Thoracic aorta (tissue), 2 donors: ENCODE results near the gene ARRDC4. TPM values are rescaled to one million over a fixed set of nuclear protein-coding genes. Genes with fewer than 3 reads are reported as not detected.
A peak's percentile ranks its signal among the peaks of the same experiment; 100 is the strongest.

ENCODE experiments used
- ATAC-seq: fragments of 150-250 bp; one replicate; pipeline ENCODE4 v1.8.0; 2017; ENCODE audit warnings: low read depth; ENCODE audit not compliant: insufficient number of reproducible peaks, low FRiP score
- DNase-seq: peaks from one replicate; pipeline ENCODE4 v3.0.0-alpha.2; 2020; ENCODE audit warnings: low spot score
- H3K27ac ChIP-seq, 2 donors: fragments of 200-600 bp; sonication (generic); 1 replicate in 1 of 2; 2 replicates in 1 of 2; pipeline ENCODE4 v1.5.1; 2016; ENCODE audit warnings: mild to moderate bottlenecking in 2 of 2, moderate library complexity in 2 of 2
- H3K27me3 ChIP-seq: fragments of 200-600 bp; sonication (generic); replicated peaks from 2 replicates; pipeline ENCODE4 v1.6.0; 2016; ENCODE audit warnings: mild to moderate bottlenecking; ENCODE audit not compliant: insufficient read depth
- H3K36me3 ChIP-seq: fragments of 200-600 bp; sonication (generic); one replicate; pipeline ENCODE4 v1.5.1; 2016
- H3K4me1 ChIP-seq, 2 donors: fragments of 200-600 bp; sonication (generic); 1 replicate in 1 of 2; 2 replicates in 1 of 2; pipeline versions ENCODE4 v1.5.1 to v1.6.0; 2016; ENCODE audit warnings: low read depth in 2 of 2, mild to moderate bottlenecking in 1 of 2; ENCODE audit not compliant: control insufficient read depth in 1 of 2
- H3K4me3 ChIP-seq: fragments of 200-600 bp; sonication (generic); 2 replicates; pipeline ENCODE4 v1.5.1; 2016; ENCODE audit warnings: mild to moderate bottlenecking
- H3K9me3 ChIP-seq: fragments of 200-600 bp; sonication (generic); 2 replicates; pipeline ENCODE4 v1.5.1; 2016
- total RNA-seq, 2 donors: library from RNA; depleted of rRNA; stranded (reverse); fragments of >200 nt; gene quantifications; one replicate each; pipeline versions ENCODE4 v1.1.0 to v1.2.3, GENCODE V29; 2016
- TF ChIP-seq, protein P1 (sequence below): fragments of 200-600 bp; sonication (generic); IDR thresholded peaks from one replicate; pipeline ENCODE4 v1.5.1; 2019; ENCODE audit warnings: antibody characterized with exemption

Gene ARRDC4
- total RNA-seq, 2 donors from 2014 or later = 18.8 to 31.0 TPM

- no peak overlapping the region for H3K27ac ChIP-seq
- DNase-seq (no peak), ATAC-seq (no peak)
- TF ChIP-seq, protein P1, sequence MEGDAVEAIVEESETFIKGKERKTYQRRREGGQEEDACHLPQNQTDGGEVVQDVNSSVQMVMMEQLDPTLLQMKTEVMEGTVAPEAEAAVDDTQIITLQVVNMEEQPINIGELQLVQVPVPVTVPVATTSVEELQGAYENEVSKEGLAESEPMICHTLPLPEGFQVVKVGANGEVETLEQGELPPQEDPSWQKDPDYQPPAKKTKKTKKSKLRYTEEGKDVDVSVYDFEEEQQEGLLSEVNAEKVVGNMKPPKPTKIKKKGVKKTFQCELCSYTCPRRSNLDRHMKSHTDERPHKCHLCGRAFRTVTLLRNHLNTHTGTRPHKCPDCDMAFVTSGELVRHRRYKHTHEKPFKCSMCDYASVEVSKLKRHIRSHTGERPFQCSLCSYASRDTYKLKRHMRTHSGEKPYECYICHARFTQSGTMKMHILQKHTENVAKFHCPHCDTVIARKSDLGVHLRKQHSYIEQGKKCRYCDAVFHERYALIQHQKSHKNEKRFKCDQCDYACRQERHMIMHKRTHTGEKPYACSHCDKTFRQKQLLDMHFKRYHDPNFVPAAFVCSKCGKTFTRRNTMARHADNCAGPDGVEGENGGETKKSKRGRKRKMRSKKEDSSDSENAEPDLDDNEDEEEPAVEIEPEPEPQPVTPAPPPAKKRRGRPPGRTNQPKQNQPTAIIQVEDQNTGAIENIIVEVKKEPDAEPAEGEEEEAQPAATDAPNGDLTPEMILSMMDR = no peak
- peaks cover 19% of the 10 kb centered on the region for H3K36me3 ChIP-seq
- peaks cover 0 to 4% of the 10 kb centered on the region in 2 donors for H3K4me1 ChIP-seq
- no peak overlapping the region for H3K4me3 ChIP-seq
- no peaks in the 10 kb centered on the region for H3K9me3 ChIP-seq
- no peaks in the 10 kb centered on the region for H3K27me3 ChIP-seq
Measured at GRCh38 chr15:97972366-97972765, 11.9 kb downstream of the ARRDC4 start.

GRCh38 chr15:97976129-97976528, 15.6 kb downstream of the ARRDC4 start:
- H3K4me3 ChIP-seq = no peak overlapping the region
- DNase-seq (no peak), ATAC-seq (no peak)
- H3K27me3 ChIP-seq = no peaks in the 10 kb centered on the region
- TF ChIP-seq, protein P1 = no peak
- H3K27ac ChIP-seq = no peak overlapping the region
- no peaks in the 10 kb centered on the region for H3K9me3 ChIP-seq
- H3K4me1 ChIP-seq = no peaks in the 10 kb centered on the region
- peaks cover 8% of the 10 kb centered on the region for H3K36me3 ChIP-seq

GRCh38 chr15:97976766-97977503, 16.4 kb downstream of the ARRDC4 start:
- no peak overlapping the region for H3K27ac ChIP-seq

GRCh38 chr15:97977734-97978133, 17.2 kb downstream of the ARRDC4 start:
- Histone ChIP-seq H3K27ac (no peak overlapping the region), H3K4me1 (no peaks in the 10 kb centered on the region), H3K36me3 (no peaks in the 10 kb centered on the region), H3K4me3 (no peak overlapping the region), H3K9me3 (no peaks in the 10 kb centered on the region), H3K27me3 (no peaks in the 10 kb centered on the region)
- TF ChIP-seq, protein P1 = no peak
- ATAC-seq = no peak
- DNase-seq = no peak

More at GRCh38 chr15:97976766-97977503, 16.4 kb downstream of the ARRDC4 start:
- H3K9me3 ChIP-seq = no peaks in the 10 kb centered on the region
- H3K27me3 ChIP-seq = no peaks in the 10 kb centered on the region
- H3K4me1 ChIP-seq = no peaks in the 10 kb centered on the region
- ATAC-seq = no peak
- H3K36me3 ChIP-seq = peaks cover under 1% of the 10 kb centered on the region
- DNase-seq = no peak
- TF ChIP-seq, protein P1 = no peak
- H3K4me3 ChIP-seq = no peak overlapping the region

- ATAC-seq (peak; percentile 56), DNase-seq (no peak)
- Histone ChIP-seq H3K27ac (no peak overlapping the region), H3K4me3 (no peak overlapping the region), H3K36me3 (no peaks in the 10 kb centered on the region), H3K9me3 (no peaks in the 10 kb centered on the region), H3K27me3 (no peaks in the 10 kb centered on the region), H3K4me1 (no peaks in the 10 kb centered on the region)
- TF ChIP-seq, protein P1 = no peak
Measured at GRCh38 chr15:97978401-97979139, 18.1 kb downstream of the ARRDC4 start.
